IMR-90 (cell line): ENCODE measurements around the gene ANKRD63. TPM values are rescaled to one million over a fixed set of nuclear protein-coding genes. Genes with fewer than 3 reads are reported as not detected.

Experiments used
- ATAC-seq: fragments of 200-7000 bp; cut with Tn5 transposase; 2 replicates; pipeline ENCODE4 v1.9.1; 2020; ENCODE audit warnings: low read depth, mild to moderate bottlenecking, moderate library complexity
- BruUV-seq: library from RNA; stranded (reverse); fragments of 400-500 nt; replicated peaks from 2 replicates; lab custom pipeline; 2021; lab: Mats Ljungman, UMichigan
- CTCF ChIA-PET: fragments of 300-600 bp; formaldehyde crosslinking; extraction: SDS; loops from one replicate; lab custom pipeline; 2021; ENCODE audit warnings: antibody characterized with exemption; lab: Yijun Ruan, JAX
- POLR2A ChIA-PET: fragments of 300-600 bp; sonication (Branson Sonifier 250); formaldehyde crosslinking; loops from one replicate; lab custom pipeline; 2022; ENCODE audit warnings: antibody characterized with exemption; ENCODE audit not compliant: unreplicated experiment; lab: Charles Lee
- DNase-seq: peaks from one replicate; pipeline ENCODE4 v3.0.0; 2013
- H2AFZ ChIP-seq: replicated peaks from 2 replicates; pipeline ENCODE3; 2013; ENCODE audit warnings: low read length, mild to moderate bottlenecking; ENCODE audit not compliant: poor library complexity
- H2AK5ac ChIP-seq: 2 replicates; pipeline ENCODE4 v1.6.1; 2013; ENCODE audit warnings: low read depth, low read length, inconsistent platforms
- H2AK9ac ChIP-seq: replicated peaks from 2 replicates; pipeline ENCODE3; 2013; ENCODE audit warnings: mild to moderate bottlenecking, low read depth, low read length, moderate library complexity; ENCODE audit not compliant: poor library complexity
- H2BK120ac ChIP-seq: 2 replicates; pipeline ENCODE4 v1.6.1; 2013; ENCODE audit warnings: low read depth, low read length, inconsistent platforms
- H2BK15ac ChIP-seq: 3 replicates; pipeline ENCODE4 v1.6.1; 2013; ENCODE audit warnings: low read depth, low read length, inconsistent platforms
- H2BK20ac ChIP-seq: 2 replicates; pipeline ENCODE4 v1.6.1; 2013; ENCODE audit warnings: low read depth, mild to moderate bottlenecking, inconsistent platforms, low read length, moderate library complexity
- H2BK5ac ChIP-seq: 2 replicates; pipeline ENCODE4 v1.6.1; 2013; ENCODE audit warnings: mild to moderate bottlenecking, low read depth, low read length, inconsistent platforms; ENCODE audit not compliant: poor library complexity, severe bottlenecking
- H3K14ac ChIP-seq: replicated peaks from 2 replicates; pipeline ENCODE4 v1.6.1; 2013; ENCODE audit warnings: low read depth, low read length, inconsistent platforms
- H3K18ac ChIP-seq: 2 replicates; pipeline ENCODE4 v1.6.1; 2013; ENCODE audit warnings: low read depth, low read length, control low read depth
- H3K23ac ChIP-seq: 2 replicates; pipeline ENCODE4 v1.6.1; 2013; ENCODE audit warnings: low read depth, low read length, inconsistent platforms
- H3K27ac ChIP-seq: 2 replicates; pipeline ENCODE4 v1.5.1; 2013; ENCODE audit warnings: mild to moderate bottlenecking, control low read depth, low read length; ENCODE audit not compliant: insufficient read depth
- H3K27me3 ChIP-seq: 2 replicates; pipeline ENCODE4 v1.6.1; 2013; ENCODE audit warnings: low read length; ENCODE audit not compliant: control insufficient read depth, insufficient read depth
- H3K36me3 ChIP-seq: 2 replicates; pipeline ENCODE4 v1.6.1; 2013; ENCODE audit warnings: low read length, mixed read lengths; ENCODE audit not compliant: control insufficient read depth, insufficient read depth
- H3K4ac ChIP-seq: 2 replicates; pipeline ENCODE4 v1.6.1; 2013; ENCODE audit warnings: low read depth, low read length, inconsistent platforms
- H3K4me1 ChIP-seq: 2 replicates; pipeline ENCODE4 v1.6.1; 2013; ENCODE audit warnings: low read length, mixed read lengths; ENCODE audit not compliant: control insufficient read depth, insufficient read depth
- H3K4me2 ChIP-seq: 2 replicates; pipeline ENCODE4 v1.6.1; 2013; ENCODE audit warnings: low read depth, mild to moderate bottlenecking, control low read depth, low read length, moderate library complexity
- H3K4me3 ChIP-seq: 2 replicates; pipeline ENCODE4 v1.5.1; 2013; ENCODE audit warnings: low read depth, mild to moderate bottlenecking, control low read depth, low read length, moderate library complexity; ENCODE audit not compliant: insufficient read depth
- H3K56ac ChIP-seq: 2 replicates; pipeline ENCODE4 v1.6.1; 2013; ENCODE audit warnings: low read length, inconsistent platforms; ENCODE audit not compliant: insufficient read depth; ENCODE audit errors: extremely low read depth
- H3K79me1 ChIP-seq, 2 experiments: 2 replicates each; pipeline ENCODE4 v1.6.1; 2013; ENCODE audit warnings: low read length in 2 of 2, inconsistent platforms in 1 of 2, low read depth in 1 of 2
- H3K9ac ChIP-seq: 2 replicates; pipeline ENCODE4 v1.6.1; 2013; ENCODE audit warnings: low read depth, low read length, control low read depth
- H3K9me1 ChIP-seq: 2 replicates; pipeline ENCODE4 v1.6.1; 2013; ENCODE audit warnings: low read length, inconsistent platforms; ENCODE audit not compliant: insufficient read depth
- H3K9me3 ChIP-seq: 2 replicates; pipeline ENCODE4 v1.6.1; 2013; ENCODE audit warnings: low read length; ENCODE audit not compliant: control insufficient read depth, insufficient read depth
- H4K20me1 ChIP-seq: 2 replicates; pipeline ENCODE4 v1.6.1; 2013; ENCODE audit warnings: low read length, inconsistent platforms; ENCODE audit not compliant: insufficient read depth
- H4K5ac ChIP-seq: 2 replicates; pipeline ENCODE4 v1.6.1; 2013; ENCODE audit warnings: mild to moderate bottlenecking, low read depth, low read length, control low read depth
- H4K8ac ChIP-seq, 2 experiments: 2 replicates each; pipeline ENCODE4 v1.6.1; 2013; ENCODE audit warnings: low read depth in 2 of 2, low read length in 2 of 2, control low read depth in 1 of 2, inconsistent platforms in 1 of 2
- H4K91ac ChIP-seq: 2 replicates; pipeline ENCODE4 v1.6.1; 2013; ENCODE audit warnings: low read depth, low read length, inconsistent platforms; ENCODE audit not compliant: insufficient read depth
- MAFK ChIP-seq: IDR thresholded peaks from 2 replicates; pipeline ENCODE4 v1.6.1; 2012; ENCODE audit warnings: low read depth, low read length, improper control_type of control experiment
- WGBS, 2 experiments: methylation state at CpG; one replicate each; pipeline versions ENCODE4 v1.1.5 to v1.1.7; 2013; ENCODE audit warnings: missing lambda C conversion rate in 2 of 2; ENCODE audit not compliant: insufficient read length in 1 of 2; ENCODE audit errors: extremely low coverage in 2 of 2; 5-methylcytosine and 5-hydroxymethylcytosine counted together
- dilution Hi-C: fragments of 300-500 bp; cut with HindIII; formaldehyde crosslinking; loops from one replicate; pipeline ENCODE4 v1.14.3; 2018; ENCODE audit warnings: low sequenced_read_pairs; ENCODE audit not compliant: unreplicated experiment
- in situ Hi-C: fragments of 300-500 bp; cut with MboI; formaldehyde crosslinking; loops from 3 replicates; pipeline ENCODE4 v1.14.3; 2019; ENCODE audit warnings: low sequenced_read_pairs, inconsistent platforms, mixed read lengths
- intact Hi-C: fragments of 100-400 bp; cut with micrococcal nuclease; formaldehyde crosslinking; loops from 2 replicates; pipeline ENCODE4 v1.10.0; 2022
- polyA plus RNA-seq, 3 experiments: library from polyadenylated mRNA; depleted of rRNA; stranded (reverse); fragments of >200 nt; gene quantifications; 2 replicates each; pipeline ENCODE4 v1.2.3, GENCODE V29; 2012; ENCODE audit warnings: low replicate concordance in 1 of 3
- total RNA-seq: library from RNA; depleted of rRNA; stranded (reverse); fragments of >200 nt; gene quantifications from 2 replicates; pipeline ENCODE4 v1.2.3, GENCODE V29; 2012

ANKRD63 gene
- total and polyA plus RNA-seq, 2 of the 4 experiments (the other 2 are of a cell fraction), result not detected

DNA sequence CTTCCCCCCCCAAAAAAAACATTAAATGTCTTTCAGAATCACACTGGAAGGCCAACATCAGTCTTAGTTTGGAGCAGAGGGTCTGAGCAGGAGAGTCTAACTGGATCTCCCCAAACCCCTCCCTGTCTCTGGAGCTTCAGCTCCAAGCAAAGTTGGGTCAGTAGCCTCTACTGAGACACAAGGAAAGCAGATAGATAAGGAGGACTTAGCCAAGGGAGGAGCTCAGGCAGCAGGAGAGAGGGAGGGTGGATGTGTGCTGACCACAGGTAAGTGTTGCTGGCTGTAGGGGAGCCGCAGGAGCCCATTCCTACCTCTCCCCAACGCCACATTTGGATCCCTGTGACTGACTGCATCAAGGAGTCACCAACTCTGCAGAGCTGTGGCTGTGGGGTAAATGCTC lies 17.9 kb upstream of the ANKRD63 start:
- H3K14ac ChIP-seq, result no peak overlapping the region
- no peak overlapping the region for H3K4me3 ChIP-seq
- H3K4me2 ChIP-seq, result no peak overlapping the region
- intact Hi-C loops, result no loop called here
- H3K4ac ChIP-seq, result no peak overlapping the region
- H3K4me1 ChIP-seq, result no peaks in the 10 kb centered on the region
- H3K36me3 ChIP-seq, result no peaks in the 10 kb centered on the region
- no peak overlapping the region for H4K5ac ChIP-seq
- peaks cover 66% of the 10 kb centered on the region for H3K27me3 ChIP-seq
- H2AK5ac ChIP-seq, result no peak overlapping the region
- POLR2A ChIA-PET, result interaction anchor here (0.7 kb wide), 1 partner anchor 10 kb away, joined by 7 read pairs; no protein-coding TSS in a partner anchor
- no peak overlapping the region for H3K9ac ChIP-seq
- WGBS, 2 experiments, result no CpG with 5 or more reads among the region's 2 CpGs
- no peak overlapping the region for H2BK15ac ChIP-seq
- DNase-seq (no peak), ATAC-seq (no peak)
- no peak overlapping the region for H3K23ac ChIP-seq
- dilution Hi-C loops, result no loop called here
- no peak overlapping the region for H3K27ac ChIP-seq
- peaks cover 8% of the 10 kb centered on the region for H3K9me3 ChIP-seq
- H2BK120ac ChIP-seq, result no peak overlapping the region
- H2BK5ac ChIP-seq, result no peak overlapping the region
- H2BK20ac ChIP-seq, result no peak overlapping the region
- no peak overlapping the region for H4K91ac ChIP-seq
- no peaks in the 10 kb centered on the region for H3K9me1 ChIP-seq
- no peak overlapping the region for H4K8ac ChIP-seq
- no TSS peak for BruUV-seq
- no peak for TF ChIP-seq MAFK
- H2AK9ac ChIP-seq, result no peak overlapping the region
- no peak overlapping the region for H3K18ac ChIP-seq
- in situ Hi-C loops, result no loop called here
- CTCF ChIA-PET, result interaction anchor here (1.0 kb wide), 1 partner anchor 22 kb away, joined by 3 read pairs; no protein-coding TSS in a partner anchor
- H4K20me1 ChIP-seq, result no peaks in the 10 kb centered on the region
- H2AFZ ChIP-seq, result no peak overlapping the region
- no peaks in the 10 kb centered on the region for H3K79me1 ChIP-seq
- H3K56ac ChIP-seq, result no peak overlapping the region
